ENCODE measurements around the gene PPP1CC.

- no peak for TF ChIP-seq CTCF (IDR thresholded peaks at IDR 0.05)
- no peak for TF ChIP-seq POLR2A (IDR thresholded peaks at IDR 0.05)
These were observed 17.5 kb upstream of the PPP1CC start for GRCh38 chr12:110760204-110760609.

Data from body of pancreas (tissue), 4 donors.